IMR-90 (cell line): Measurements from ENCODE around the gene UBE2E2.

ENCODE experiments used
- BHLHE40 ChIP-seq: fragments of 150-350 bp; IDR thresholded peaks from 2 replicates; pipeline ENCODE4 v1.6.1; 2016; ENCODE audit warnings: mild to moderate bottlenecking, low read depth, low read length
- FOS ChIP-seq: fragments of 150-350 bp; IDR thresholded peaks from 2 replicates; pipeline ENCODE4 v1.6.1; 2016; ENCODE audit warnings: low read depth, low read length
- MAZ ChIP-seq: IDR thresholded peaks from 2 replicates; pipeline ENCODE4 v1.6.1; 2012; ENCODE audit warnings: low read depth, mild to moderate bottlenecking, low read length, improper control_type of control experiment, moderate library complexity, borderline replicate concordance
- POLR2A ChIP-seq: IDR thresholded peaks from 2 replicates; pipeline ENCODE4 v1.6.1; 2012; ENCODE audit warnings: mild to moderate bottlenecking, low read depth, low read length
- RAD21 ChIP-seq: IDR thresholded peaks from 2 replicates; pipeline ENCODE4 v1.6.1; 2012; ENCODE audit warnings: low read length, improper control_type of control experiment
- RCOR1 ChIP-seq: IDR thresholded peaks from 2 replicates; pipeline ENCODE4 v1.6.1; 2012; ENCODE audit warnings: mild to moderate bottlenecking, low read length, improper control_type of control experiment; ENCODE audit not compliant: insufficient replicate concordance
- SMC3 ChIP-seq: fragments of 150-350 bp; IDR thresholded peaks from 2 replicates; pipeline ENCODE4 v1.6.1; 2016; ENCODE audit warnings: low read depth, mild to moderate bottlenecking, antibody characterized with exemption, low read length, moderate library complexity
- TF ChIP-seq, protein P1 (sequence below): conservative IDR thresholded peaks from 2 replicates; pipeline ENCODE4 v1.5.1; 2012; ENCODE audit warnings: mild to moderate bottlenecking, low read depth, low read length, improper control_type of control experiment

DNA sequence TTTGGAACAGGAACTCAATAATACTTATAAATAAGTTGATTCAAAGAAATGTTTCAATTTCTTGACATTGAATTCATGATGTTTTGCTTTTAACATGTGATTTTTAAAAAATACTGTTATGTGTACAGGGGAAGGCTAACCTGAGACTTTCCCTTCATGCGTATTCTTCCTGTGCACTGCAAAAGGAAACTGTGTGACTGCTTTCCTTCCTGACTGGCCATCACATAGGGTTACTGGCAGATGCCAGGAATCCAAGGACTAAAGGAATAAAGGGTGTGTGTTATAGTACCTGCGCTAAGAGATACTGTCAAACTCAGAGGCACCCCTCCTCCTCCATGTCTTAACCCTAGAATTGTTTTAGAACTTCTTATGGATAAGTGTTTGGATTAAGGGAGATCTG is 236.0 kb downstream of the UBE2E2 start:
- TF ChIP-seq, protein P1, sequence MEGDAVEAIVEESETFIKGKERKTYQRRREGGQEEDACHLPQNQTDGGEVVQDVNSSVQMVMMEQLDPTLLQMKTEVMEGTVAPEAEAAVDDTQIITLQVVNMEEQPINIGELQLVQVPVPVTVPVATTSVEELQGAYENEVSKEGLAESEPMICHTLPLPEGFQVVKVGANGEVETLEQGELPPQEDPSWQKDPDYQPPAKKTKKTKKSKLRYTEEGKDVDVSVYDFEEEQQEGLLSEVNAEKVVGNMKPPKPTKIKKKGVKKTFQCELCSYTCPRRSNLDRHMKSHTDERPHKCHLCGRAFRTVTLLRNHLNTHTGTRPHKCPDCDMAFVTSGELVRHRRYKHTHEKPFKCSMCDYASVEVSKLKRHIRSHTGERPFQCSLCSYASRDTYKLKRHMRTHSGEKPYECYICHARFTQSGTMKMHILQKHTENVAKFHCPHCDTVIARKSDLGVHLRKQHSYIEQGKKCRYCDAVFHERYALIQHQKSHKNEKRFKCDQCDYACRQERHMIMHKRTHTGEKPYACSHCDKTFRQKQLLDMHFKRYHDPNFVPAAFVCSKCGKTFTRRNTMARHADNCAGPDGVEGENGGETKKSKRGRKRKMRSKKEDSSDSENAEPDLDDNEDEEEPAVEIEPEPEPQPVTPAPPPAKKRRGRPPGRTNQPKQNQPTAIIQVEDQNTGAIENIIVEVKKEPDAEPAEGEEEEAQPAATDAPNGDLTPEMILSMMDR: no peak
- TF ChIP-seq POLR2A (no peak), MAZ (no peak), RCOR1 (no peak), FOS (no peak), RAD21 (no peak), SMC3 (no peak), BHLHE40 (no peak)
